SK-N-SH (cell line): ENCODE measurements around the gene COL25A1. TPM values are rescaled to one million over a fixed set of nuclear protein-coding genes. Genes with fewer than 3 reads are reported as not detected.
A peak's percentile ranks its signal among the peaks of the same experiment; 100 is the strongest.

Experiments used
- CTCF ChIA-PET: fragments of 300-600, 350-600 bp; formaldehyde crosslinking; extraction: SDS; loops from one replicate; lab custom pipeline; 2021; lab: Yijun Ruan, JAX
- POLR2A ChIA-PET: fragments of 350-600 bp; sonication (Branson Sonifier 250); formaldehyde crosslinking; extraction: SDS; loops from one replicate; lab custom pipeline; 2020; ENCODE audit warnings: antibody characterized with exemption, inconsistent platforms; lab: Yijun Ruan, JAX
- DNase-seq: peaks from one replicate; pipeline ENCODE4 v3.0.0; 2012
- H2AFZ ChIP-seq: fragments of 200-600 bp; sonication (generic); 2 replicates; pipeline ENCODE4 v1.8.1; 2016; ENCODE audit warnings: antibody characterized with exemption, mild to moderate bottlenecking, low read depth
- H3F3A ChIP-seq: fragments of 200-600 bp; sonication (generic); replicated peaks from 2 replicates; pipeline ENCODE3; 2016; ENCODE audit warnings: antibody characterized with exemption, mild to moderate bottlenecking; ENCODE audit not compliant: insufficient read depth
- H3K27ac ChIP-seq, 2 experiments: fragments of 200-500 bp in 1 of 2; fragments of 200-600 bp in 1 of 2; sonication (Bioruptor generic) in 1 of 2; sonication (generic), shearing (Covaris generic) in 1 of 2; 2 replicates each; pipeline versions ENCODE4 v1.5.1 to v1.6.1; 2014 to 2016; ENCODE audit warnings: low read depth in 2 of 2, inconsistent platforms in 1 of 2, low read length in 1 of 2, mild to moderate bottlenecking in 1 of 2, mixed read lengths in 1 of 2
- H3K27me3 ChIP-seq: fragments of 200-600 bp; sonication (generic), shearing (Covaris generic); 2 replicates; pipeline ENCODE4 v1.6.1; 2016; ENCODE audit warnings: mixed run types; ENCODE audit not compliant: insufficient read depth
- H3K36me3 ChIP-seq, 2 experiments: fragments of 200-500 bp in 1 of 2; fragments of 200-600 bp in 1 of 2; sonication (Bioruptor generic) in 1 of 2; sonication (generic) in 1 of 2; replicated peaks in 1 of 2; 2 replicates each; pipeline versions ENCODE3 to v1.5.1; 2014 to 2016; ENCODE audit warnings: low read length in 1 of 2, mild to moderate bottlenecking in 1 of 2; ENCODE audit not compliant: insufficient read depth in 2 of 2, control insufficient read depth in 1 of 2
- H3K4me1 ChIP-seq, 2 experiments: fragments of 200-500 bp in 1 of 2; fragments of 200-600 bp in 1 of 2; sonication (Bioruptor generic) in 1 of 2; sonication (generic), shearing (Covaris generic) in 1 of 2; 2 replicates each; pipeline versions ENCODE4 v1.5.1 to v1.6.1; 2014 to 2016; ENCODE audit warnings: low read depth in 1 of 2, low read length in 1 of 2, mixed run types in 1 of 2; ENCODE audit not compliant: insufficient read depth in 2 of 2, control insufficient read depth in 1 of 2
- H3K4me2 ChIP-seq: fragments of 200-600 bp; sonication (generic), shearing (Covaris generic); 2 replicates; pipeline ENCODE4 v1.6.1; 2017; ENCODE audit warnings: mixed run types
- H3K4me3 ChIP-seq, 2 experiments: fragments of 200-500 bp in 1 of 2; fragments of 200-600 bp in 1 of 2; sonication (Bioruptor generic) in 1 of 2; sonication (generic), shearing (Covaris generic) in 1 of 2; 2 replicates each; pipeline versions ENCODE4 v1.5.1 to v1.8.1; 2014 to 2016; ENCODE audit warnings: low read depth in 2 of 2, inconsistent platforms in 1 of 2, low read length in 1 of 2, mild to moderate bottlenecking in 1 of 2, mixed read lengths in 1 of 2, moderate library complexity in 1 of 2
- H3K79me2 ChIP-seq: fragments of 200-600 bp; sonication (generic); 2 replicates; pipeline ENCODE4 v1.8.1; 2017; ENCODE audit warnings: mild to moderate bottlenecking; ENCODE audit not compliant: insufficient read depth
- H3K9ac ChIP-seq: fragments of 200-600 bp; sonication (generic); 2 replicates; pipeline ENCODE4 v1.6.1; 2017; ENCODE audit warnings: mixed run types
- H3K9me2 ChIP-seq: fragments of 200-600 bp; sonication (generic); 2 replicates; pipeline ENCODE4 v1.6.1; 2017; ENCODE audit warnings: mixed run types
- H3K9me3 ChIP-seq: fragments of 200-600 bp; sonication (generic); 2 replicates; pipeline ENCODE4 v1.6.1; 2017; ENCODE audit warnings: mixed run types, mild to moderate bottlenecking, moderate library complexity
- H4K20me1 ChIP-seq: fragments of 200-600 bp; sonication (generic); 2 replicates; pipeline ENCODE4 v1.6.1; 2017; ENCODE audit warnings: mild to moderate bottlenecking, mixed run types; ENCODE audit not compliant: insufficient read depth
- CHD2 ChIP-seq: fragments of 150-350 bp; IDR thresholded peaks from 2 replicates; pipeline ENCODE4 v1.6.1; 2018; ENCODE audit warnings: low read length; ENCODE audit not compliant: partially characterized antibody
- CTCF ChIP-seq: fragments of 200-600 bp; sonication (generic); IDR thresholded peaks from 2 replicates; pipeline ENCODE4 v1.6.1; 2017; ENCODE audit warnings: antibody characterized with exemption, mild to moderate bottlenecking, moderate library complexity
- ELF1 ChIP-seq: IDR thresholded peaks from 2 replicates; pipeline ENCODE4 v1.4.0; 2012
- EZH2phosphoT487 ChIP-seq: fragments of 200-600 bp; sonication (generic); IDR thresholded peaks from 2 replicates; pipeline ENCODE4 v1.6.1; 2017; ENCODE audit warnings: low read depth, mixed run types, mild to moderate bottlenecking, antibody characterized with exemption, moderate library complexity, borderline replicate concordance
- FOSL2 ChIP-seq: IDR thresholded peaks from 2 replicates; pipeline ENCODE4 v1.4.0; 2012; ENCODE audit warnings: low read depth, mild to moderate bottlenecking, moderate library complexity, borderline replicate concordance
- GATA2 ChIP-seq: sonication (generic); formaldehyde crosslinking; IDR thresholded peaks from 2 replicates; pipeline ENCODE4 v1.5.0; 2020; ENCODE audit warnings: mild to moderate bottlenecking, missing genetic modification reagents
- JUND ChIP-seq: IDR thresholded peaks from 2 replicates; pipeline ENCODE4 v1.4.0; 2012
- MEF2A ChIP-seq: IDR thresholded peaks from 2 replicates; pipeline ENCODE4 v1.4.0; 2012; ENCODE audit warnings: low read depth, borderline replicate concordance
- NFIC ChIP-seq: IDR thresholded peaks from 2 replicates; pipeline ENCODE4 v1.4.0; 2012; ENCODE audit warnings: borderline replicate concordance
- NRF1 ChIP-seq: IDR thresholded peaks from 2 replicates; pipeline ENCODE4 v1.6.1; 2012; ENCODE audit warnings: low read depth, mild to moderate bottlenecking, low read length
- PBX3 ChIP-seq: IDR thresholded peaks from 2 replicates; pipeline ENCODE4; 2012
- POLR2AphosphoS5 ChIP-seq: IDR thresholded peaks from 2 replicates; pipeline ENCODE4 v1.6.1; 2012; ENCODE audit warnings: low read depth, low read length
- RAD21 ChIP-seq: IDR thresholded peaks from 2 replicates; pipeline ENCODE4 v1.6.1; 2012; ENCODE audit warnings: mild to moderate bottlenecking, low read length
- RCOR1 ChIP-seq: fragments of 150-350 bp; IDR thresholded peaks from 2 replicates; pipeline ENCODE4 v1.6.1; 2017; ENCODE audit warnings: antibody characterized with exemption, low read length
- SMC3 ChIP-seq: IDR thresholded peaks from 2 replicates; pipeline ENCODE4 v1.6.1; 2012; ENCODE audit warnings: low read depth, low read length, improper control_type of control experiment
- TAF1 ChIP-seq: IDR thresholded peaks from 2 replicates; pipeline ENCODE4 v1.6.1; 2012; ENCODE audit warnings: low read depth, mild to moderate bottlenecking, low read length, moderate library complexity, borderline replicate concordance
- TEAD4 ChIP-seq: IDR thresholded peaks from 2 replicates; pipeline ENCODE4 v1.4.0; 2012; ENCODE audit warnings: mild to moderate bottlenecking, borderline replicate concordance; ENCODE audit not compliant: insufficient read depth
- USF2 ChIP-seq: fragments of 150-350 bp; IDR thresholded peaks from 2 replicates; pipeline ENCODE4 v1.6.1; 2017; ENCODE audit warnings: antibody characterized with exemption, low read length, low read depth, borderline replicate concordance
- ZBTB33 ChIP-seq: IDR thresholded peaks from 2 replicates; pipeline ENCODE4 v1.4.0; 2012; ENCODE audit warnings: low read depth, borderline replicate concordance
- WGBS: methylation state at CpG from one replicate; pipeline ENCODE4 v1.1.6; 2017; ENCODE audit warnings: low lambda C conversion rate; 5-methylcytosine and 5-hydroxymethylcytosine counted together
- polyA plus RNA-seq, 3 experiments: library from polyadenylated mRNA; depleted of rRNA; stranded (reverse); fragments of >200 nt; gene quantifications; 2 replicates each; pipeline ENCODE4 v1.2.3, GENCODE V29; 2012
- TF ChIP-seq, protein P1 (sequence below): fragments of 150-350 bp; IDR thresholded peaks from 2 replicates; pipeline ENCODE4 v1.6.1; 2016; ENCODE audit warnings: mild to moderate bottlenecking, low read depth, low read length

Gene COL25A1
- polyA plus RNA-seq, 1 of the 3 experiments (the other 2 are of a cell fraction) = not detected

DNA sequence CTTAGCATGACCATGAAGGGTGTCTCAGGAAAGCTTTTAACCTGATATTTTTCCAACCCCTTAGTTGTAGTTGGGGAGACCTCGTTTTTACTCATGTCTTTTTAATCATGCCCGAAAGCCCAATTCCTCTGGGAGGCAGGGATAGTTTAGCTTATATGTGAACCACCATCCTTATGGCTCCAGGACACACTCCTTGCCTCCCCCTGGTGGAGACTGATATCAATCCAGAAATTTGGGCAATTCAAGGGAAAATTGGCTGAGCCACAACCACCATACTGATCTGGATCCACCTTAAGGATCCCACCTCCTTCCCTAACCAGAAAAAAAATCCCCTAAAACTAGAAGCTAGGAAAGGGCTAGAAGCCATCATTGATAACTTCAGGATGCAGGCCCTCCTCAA lies 13.4 kb upstream of the COL25A1 start:
- H3K27ac ChIP-seq = no peak overlapping the region
- no peaks in the 10 kb centered on the region for H3K79me2 ChIP-seq
- no peaks in the 10 kb centered on the region for H4K20me1 ChIP-seq
- ChIA-PET CTCF (no interaction called here), POLR2A (no interaction called here)
- no peaks in the 10 kb centered on the region for H3K9me2 ChIP-seq
- no peaks in the 10 kb centered on the region for H3K36me3 ChIP-seq
- H3K9me3 ChIP-seq = no peaks in the 10 kb centered on the region
- H3K4me1 ChIP-seq = no peaks in the 10 kb centered on the region
- no peak overlapping the region for H3K9ac ChIP-seq
- no peak overlapping the region for H3K4me2 ChIP-seq
- H3K27me3 ChIP-seq = no peaks in the 10 kb centered on the region
- H3K4me3 ChIP-seq = no peak overlapping the region
- no peak overlapping the region for H2AFZ ChIP-seq
- 18% methylated on average over 2 of the region's 2 CpGs for WGBS
- DNase-seq = no peak
- TF ChIP-seq MEF2A (no peak), CTCF (peak; percentile 25), TEAD4 (no peak), USF2 (no peak), TAF1 (no peak)
- H3F3A ChIP-seq = no peaks in the 10 kb centered on the region

GRCh38 chr4:109315341-109315740 lies 12.9 kb upstream of the COL25A1 start:
- POLR2A ChIA-PET = no interaction called here
- TF ChIP-seq CHD2 (no peak), CTCF (no peak), RCOR1 (no peak), FOSL2 (no peak), ZBTB33 (no peak), NRF1 (no peak), ELF1 (no peak), NFIC (no peak), EZH2phosphoT487 (no peak), POLR2AphosphoS5 (no peak), RAD21 (no peak), TEAD4 (no peak), PBX3 (no peak), SMC3 (no peak), JUND (no peak), GATA2 (CRISPR knock-in tag) (no peak)
- TF ChIP-seq, protein P1, sequence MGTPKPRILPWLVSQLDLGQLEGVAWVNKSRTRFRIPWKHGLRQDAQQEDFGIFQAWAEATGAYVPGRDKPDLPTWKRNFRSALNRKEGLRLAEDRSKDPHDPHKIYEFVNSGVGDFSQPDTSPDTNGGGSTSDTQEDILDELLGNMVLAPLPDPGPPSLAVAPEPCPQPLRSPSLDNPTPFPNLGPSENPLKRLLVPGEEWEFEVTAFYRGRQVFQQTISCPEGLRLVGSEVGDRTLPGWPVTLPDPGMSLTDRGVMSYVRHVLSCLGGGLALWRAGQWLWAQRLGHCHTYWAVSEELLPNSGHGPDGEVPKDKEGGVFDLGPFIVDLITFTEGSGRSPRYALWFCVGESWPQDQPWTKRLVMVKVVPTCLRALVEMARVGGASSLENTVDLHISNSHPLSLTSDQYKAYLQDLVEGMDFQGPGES = no peak

More at GRCh38 chr4:109315341-109315740, 12.9 kb upstream of the COL25A1 start:
- no peaks in the 10 kb centered on the region for H3K4me1 ChIP-seq
- H4K20me1 ChIP-seq = no peaks in the 10 kb centered on the region
- no peak overlapping the region for H2AFZ ChIP-seq
- 28% methylated on average over 2 of the region's 3 CpGs for WGBS
- H3K4me2 ChIP-seq = no peak overlapping the region
- no peaks in the 10 kb centered on the region for H3K36me3 ChIP-seq
- H3K9me3 ChIP-seq = no peaks in the 10 kb centered on the region
- no peak overlapping the region for H3K27ac ChIP-seq
- H3K27me3 ChIP-seq = no peaks in the 10 kb centered on the region
- H3F3A ChIP-seq = no peaks in the 10 kb centered on the region
- no peaks in the 10 kb centered on the region for H3K9me2 ChIP-seq
- H3K9ac ChIP-seq = no peak overlapping the region
- no peak for DNase-seq
- CTCF ChIA-PET = no interaction called here
- H3K4me3 ChIP-seq = no peak overlapping the region
- no peaks in the 10 kb centered on the region for H3K79me2 ChIP-seq
